ENCODE results near the gene NDFIP1.
"Not testable (repeated sequence)": the region's sequence is repeated elsewhere in the genome, so short reads cannot be mapped to it uniquely, and the experiment has no call there.

Gene NDFIP1

DNA sequence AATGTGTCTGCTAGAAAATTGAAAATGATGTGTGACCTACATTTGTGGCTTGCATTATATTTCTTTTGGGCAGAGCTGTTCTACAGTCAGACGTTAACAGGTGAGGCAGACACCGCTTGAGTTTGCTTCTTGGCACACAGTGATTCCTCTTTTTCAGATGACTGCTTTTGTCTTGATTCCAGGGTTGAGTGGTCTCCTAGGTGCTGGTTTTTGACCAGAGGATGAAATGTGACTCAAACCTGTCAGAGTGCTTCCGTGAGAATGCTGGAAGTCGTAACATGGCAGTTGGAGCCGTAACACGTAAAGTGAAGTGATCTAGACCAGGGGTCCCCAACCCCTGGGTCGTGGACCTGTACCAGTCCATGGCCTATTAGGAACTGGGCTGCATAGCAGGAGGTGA is 28.3 kb upstream of the NDFIP1 start:
- TF ChIP-seq, protein P1, sequence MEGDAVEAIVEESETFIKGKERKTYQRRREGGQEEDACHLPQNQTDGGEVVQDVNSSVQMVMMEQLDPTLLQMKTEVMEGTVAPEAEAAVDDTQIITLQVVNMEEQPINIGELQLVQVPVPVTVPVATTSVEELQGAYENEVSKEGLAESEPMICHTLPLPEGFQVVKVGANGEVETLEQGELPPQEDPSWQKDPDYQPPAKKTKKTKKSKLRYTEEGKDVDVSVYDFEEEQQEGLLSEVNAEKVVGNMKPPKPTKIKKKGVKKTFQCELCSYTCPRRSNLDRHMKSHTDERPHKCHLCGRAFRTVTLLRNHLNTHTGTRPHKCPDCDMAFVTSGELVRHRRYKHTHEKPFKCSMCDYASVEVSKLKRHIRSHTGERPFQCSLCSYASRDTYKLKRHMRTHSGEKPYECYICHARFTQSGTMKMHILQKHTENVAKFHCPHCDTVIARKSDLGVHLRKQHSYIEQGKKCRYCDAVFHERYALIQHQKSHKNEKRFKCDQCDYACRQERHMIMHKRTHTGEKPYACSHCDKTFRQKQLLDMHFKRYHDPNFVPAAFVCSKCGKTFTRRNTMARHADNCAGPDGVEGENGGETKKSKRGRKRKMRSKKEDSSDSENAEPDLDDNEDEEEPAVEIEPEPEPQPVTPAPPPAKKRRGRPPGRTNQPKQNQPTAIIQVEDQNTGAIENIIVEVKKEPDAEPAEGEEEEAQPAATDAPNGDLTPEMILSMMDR (IDR thresholded peaks at IDR 0.05; ENCODE audit: low read depth, low read length) = no peak
- no peak overlapping the region for H3K4me3 ChIP-seq (replicated peaks in 1 of 2; ENCODE audit: low read depth in 2 of 2, low read length in 2 of 2)
- no peak for DNase-seq (ENCODE audit: low read depth in 2 of 2)

DNA sequence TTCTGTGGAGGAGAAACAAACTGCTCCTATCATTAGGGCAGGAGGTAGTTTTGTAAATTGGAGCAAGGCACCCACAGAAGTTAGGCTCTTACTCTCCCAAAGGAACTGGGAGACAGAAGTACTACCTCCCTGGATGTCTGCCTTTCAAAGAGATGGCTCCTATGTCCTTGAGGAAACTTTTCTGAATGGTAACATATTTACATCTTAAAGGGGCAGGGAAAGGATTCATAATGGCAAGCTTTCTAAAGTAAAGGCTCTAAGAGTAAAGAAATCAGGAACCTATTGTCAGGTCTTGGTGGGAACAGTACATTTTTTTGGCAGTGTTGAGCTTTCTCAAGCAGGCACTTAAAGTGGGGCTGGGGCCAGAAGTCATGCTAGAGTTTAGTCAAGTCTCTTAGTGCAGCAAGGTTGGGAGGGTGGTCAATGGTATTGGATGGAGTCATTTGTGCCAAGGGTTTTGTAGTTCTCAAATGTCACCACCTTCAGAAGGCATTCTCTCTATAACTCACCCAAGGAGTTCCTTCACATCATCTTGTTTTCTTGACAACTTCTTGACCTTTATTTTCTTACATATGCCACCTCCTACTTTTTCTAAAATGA is 26.3 kb upstream of the NDFIP1 start:
- no peak for DNase-seq (ENCODE audit: low read depth in 2 of 2)
- H3K4me3 ChIP-seq (replicated peaks in 1 of 2; ENCODE audit: low read depth in 2 of 2, low read length in 2 of 2) = no peak overlapping the region
- TF ChIP-seq, protein P1 (IDR thresholded peaks at IDR 0.05; ENCODE audit: low read depth, low read length) = no peak

DNA sequence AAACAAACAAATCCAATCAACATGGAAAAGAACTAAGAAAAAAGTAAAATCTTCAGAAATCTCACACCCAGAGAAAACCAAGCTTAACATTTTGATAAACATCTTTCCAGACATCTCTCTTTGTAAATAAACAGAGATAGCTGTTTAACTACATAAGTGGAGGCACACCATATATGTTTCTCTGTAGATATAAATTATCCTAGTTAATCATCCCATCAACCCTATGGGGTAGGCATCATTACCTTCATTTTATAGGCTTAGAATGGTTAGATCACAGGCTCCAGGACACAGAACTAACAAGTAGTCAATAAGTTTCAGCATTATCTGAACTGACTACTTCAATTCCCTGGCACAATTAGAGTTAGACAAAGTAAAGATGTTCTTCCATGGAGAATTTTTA is 22.4 kb upstream of the NDFIP1 start:
- TF ChIP-seq, protein P1 (IDR thresholded peaks at IDR 0.05; ENCODE audit: low read depth, low read length) = no peak
- no peak overlapping the region for H3K4me3 ChIP-seq (replicated peaks in 1 of 2; ENCODE audit: low read depth in 2 of 2, low read length in 2 of 2)
- DNase-seq (ENCODE audit: low read depth in 2 of 2) = no peak

DNA sequence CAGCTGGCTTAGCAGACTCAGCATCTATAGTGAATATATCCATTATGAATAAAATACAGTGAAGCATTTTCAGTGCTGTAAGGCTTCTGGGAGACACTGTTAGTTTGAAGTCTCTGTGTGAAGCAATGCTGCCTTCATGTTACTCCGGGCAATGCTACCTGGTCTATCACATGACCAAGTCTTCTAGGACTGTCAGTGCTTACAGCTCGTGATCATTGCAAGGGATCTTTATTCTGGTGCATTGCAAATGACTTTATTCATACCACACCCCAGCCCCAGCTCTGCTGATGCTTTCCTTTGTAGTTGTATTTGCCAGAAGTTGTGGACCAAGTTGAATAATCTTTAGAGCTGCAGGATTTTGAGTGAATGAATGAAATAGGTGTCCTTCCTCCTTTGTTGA is 21.9 kb upstream of the NDFIP1 start:
- TF ChIP-seq, protein P1 (IDR thresholded peaks at IDR 0.05; ENCODE audit: low read depth, low read length) = no peak
- H3K4me3 ChIP-seq (replicated peaks in 1 of 2; ENCODE audit: low read depth in 2 of 2, low read length in 2 of 2) = no peak overlapping the region
- DNase-seq (ENCODE audit: low read depth in 2 of 2) = no peak

DNA sequence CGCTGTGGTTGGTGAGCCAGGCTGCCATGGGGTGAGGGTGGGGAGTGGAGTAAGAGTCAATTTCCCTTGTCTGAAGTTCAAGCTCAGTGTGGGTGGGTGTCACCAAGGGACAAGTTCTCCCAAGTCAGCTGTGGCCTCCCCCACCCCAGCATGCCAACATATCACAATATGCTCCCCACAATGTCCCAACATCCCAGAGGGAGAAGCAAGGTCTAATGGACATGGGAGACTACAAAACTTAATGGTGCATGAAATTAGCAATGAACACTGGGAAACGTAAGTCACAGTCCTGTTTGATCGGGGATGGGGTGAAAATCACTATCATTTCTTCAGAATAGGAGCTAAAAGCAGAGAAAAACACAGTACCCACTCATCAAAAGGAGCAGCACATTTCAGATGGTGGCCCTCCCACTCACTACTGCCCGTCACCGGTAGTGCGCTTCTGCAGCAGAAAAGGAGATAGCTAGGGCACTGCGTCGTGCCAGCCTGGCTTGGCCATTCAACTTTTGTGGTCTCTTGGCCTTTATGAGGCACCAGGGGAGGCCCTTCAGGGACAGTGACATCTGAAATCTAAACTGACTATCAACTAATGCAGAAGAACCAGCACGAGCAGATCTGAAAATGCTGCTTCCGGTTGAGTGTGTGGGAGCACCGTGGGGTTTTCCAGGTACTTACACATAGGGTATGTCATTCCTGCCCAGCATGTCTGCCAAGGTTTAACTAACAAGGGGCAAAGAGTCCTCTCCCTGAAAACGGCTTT is 20.5 kb upstream of the NDFIP1 start:
- DNase-seq (ENCODE audit: low read depth in 2 of 2) = no peak
- TF ChIP-seq, protein P1 (IDR thresholded peaks at IDR 0.05; ENCODE audit: low read depth, low read length) = no peak
- H3K4me3 ChIP-seq (replicated peaks in 1 of 2; ENCODE audit: low read depth in 2 of 2, low read length in 2 of 2) = no peak overlapping the region

GRCh38 chr5:142088855-142089479 is 19.6 kb upstream of the NDFIP1 start:
- not testable (repeated sequence) for H3K4me3 ChIP-seq (replicated peaks in 1 of 2; ENCODE audit: low read depth in 2 of 2, low read length in 2 of 2); DNase-seq (ENCODE audit: low read depth in 2 of 2)

- no peak overlapping the region for H3K4me3 ChIP-seq (replicated peaks in 1 of 2; ENCODE audit: low read depth in 2 of 2, low read length in 2 of 2)
- no peak for DNase-seq (ENCODE audit: low read depth in 2 of 2)
- TF ChIP-seq, protein P1 (IDR thresholded peaks at IDR 0.05; ENCODE audit: low read depth, low read length) = no peak
Measured at GRCh38 chr5:142091012-142091411, 17.6 kb upstream of the NDFIP1 start.
